Activated CD4-positive, alpha-beta T cell treated with anti-CD3 and anti-CD28 coated beads, Interleukin-2, amount 10 ng/mL, durations not matched to agents 7 days and 5 days (primary cell): ENCODE results near the gene SLC37A1. TPM values are rescaled to one million over a fixed set of nuclear protein-coding genes. Genes with fewer than 3 reads are reported as not detected.

ENCODE experiments used
- CTCF ChIA-PET: fragments of 350-600 bp; sonication (Branson Sonifier 250); formaldehyde crosslinking; loops from one replicate; lab custom pipeline; 2021; ENCODE audit warnings: antibody characterized with exemption; lab: Charles Lee
- POLR2A ChIA-PET: fragments of 350-600 bp; sonication (Branson Sonifier 250); formaldehyde crosslinking; loops from one replicate; lab custom pipeline; 2021; ENCODE audit warnings: antibody characterized with exemption; lab: Charles Lee
- DNase-seq: peaks from one replicate; pipeline ENCODE4 v3.0.0-alpha.2; 2020
- H3K27ac Mint-ChIP-seq: one replicate; pipeline ENCODE4 v1.8.0; 2021; ENCODE audit warnings: mild to moderate bottlenecking, moderate library complexity, mixed read lengths
- H3K27me3 Mint-ChIP-seq: one replicate; pipeline ENCODE4 v1.8.0; 2021; ENCODE audit warnings: mixed read lengths
- H3K36me3 Mint-ChIP-seq: one replicate; pipeline ENCODE4 v1.8.0; 2021; ENCODE audit warnings: low read depth, mixed read lengths
- H3K4me1 Mint-ChIP-seq: one replicate; pipeline ENCODE4 v1.8.0; 2021; ENCODE audit warnings: mixed read lengths
- H3K4me3 Mint-ChIP-seq: one replicate; pipeline ENCODE4 v1.8.0; 2021; ENCODE audit warnings: mild to moderate bottlenecking, moderate library complexity, mixed read lengths
- H3K9me3 Mint-ChIP-seq: one replicate; pipeline ENCODE4 v1.8.0; 2021; ENCODE audit warnings: mixed read lengths
- total RNA-seq, 2 experiments: library from RNA; stranded (reverse); gene quantifications; one replicate each; pipeline ENCODE4 v1.2.3, GENCODE V29; 2021

The SLC37A1 gene
- total RNA-seq, 2 experiments from 2014 or later: 19.2 to 20.2 TPM

- H3K9me3 Mint-ChIP-seq: no peaks in the 10 kb centered on the region
- peaks cover 20% of the 10 kb centered on the region for H3K4me1 Mint-ChIP-seq
- no peak overlapping the region for H3K4me3 Mint-ChIP-seq
- POLR2A ChIA-PET: no interaction called here
- no peak for DNase-seq
- peaks cover 10% of the 10 kb centered on the region for H3K36me3 Mint-ChIP-seq
- H3K27me3 Mint-ChIP-seq: no peaks in the 10 kb centered on the region
- CTCF ChIA-PET: interaction anchor here (1.1 to 1.3 kb wide), 3 partner anchors 13 to 41 kb away, joined by 3 read pairs; partner anchors contain the start of gene RSPH1
- H3K27ac Mint-ChIP-seq: no peak overlapping the region
These were observed 22.9 kb downstream of the SLC37A1 start for GRCh38 chr21:42536601-42537000.

- H3K9me3 Mint-ChIP-seq: no peaks in the 10 kb centered on the region
- POLR2A ChIA-PET: no interaction called here
- no peak overlapping the region for H3K27ac Mint-ChIP-seq
- H3K4me1 Mint-ChIP-seq: peaks cover 20% of the 10 kb centered on the region
- H3K4me3 Mint-ChIP-seq: no peak overlapping the region
- peak; percentile 36 for DNase-seq
- CTCF ChIA-PET: interaction anchor here (1.1 to 1.3 kb wide), 2 partner anchors 14 to 32 kb away, joined by 3 read pairs; no protein-coding TSS in a partner anchor
- H3K27me3 Mint-ChIP-seq: no peaks in the 10 kb centered on the region
- H3K36me3 Mint-ChIP-seq: peaks cover 11% of the 10 kb centered on the region
These were observed 23.6 kb downstream of the SLC37A1 start for GRCh38 chr21:42537106-42537742.

- Mint-ChIP-seq H3K36me3 (peaks cover 11% of the 10 kb centered on the region), H3K4me3 (no peak overlapping the region), H3K4me1 (peaks cover 13% of the 10 kb centered on the region), H3K9me3 (no peaks in the 10 kb centered on the region), H3K27ac (no peak overlapping the region), H3K27me3 (no peaks in the 10 kb centered on the region)
- POLR2A ChIA-PET: no interaction called here
- CTCF ChIA-PET: interaction anchor here (0.8 to 2.3 kb wide), 2 partner anchors 18 to 55 kb away, joined by 3 to 6 read pairs; no protein-coding TSS in a partner anchor
- DNase-seq: no peak
These were observed 25.0 kb downstream of the SLC37A1 start for GRCh38 chr21:42538479-42539275.

GRCh38 chr21:42539342-42539741 lies 25.7 kb downstream of the SLC37A1 start:
- peaks cover 7% of the 10 kb centered on the region for H3K4me1 Mint-ChIP-seq
- H3K9me3 Mint-ChIP-seq: no peaks in the 10 kb centered on the region
- ChIA-PET POLR2A (no interaction called here), CTCF (interaction anchor here (2.3 kb wide), 1 partner anchor 18 kb away, joined by 6 read pairs; no protein-coding TSS in a partner anchor)
- peaks cover 12% of the 10 kb centered on the region for H3K36me3 Mint-ChIP-seq
- no peak overlapping the region for H3K4me3 Mint-ChIP-seq
- no peak for DNase-seq
- H3K27ac Mint-ChIP-seq: no peak overlapping the region
- H3K27me3 Mint-ChIP-seq: no peaks in the 10 kb centered on the region

- CTCF ChIA-PET: interaction anchor here (2.3 kb wide), 1 partner anchor 17 kb away, joined by 6 read pairs; no protein-coding TSS in a partner anchor
- POLR2A ChIA-PET: no interaction called here
- Mint-ChIP-seq H3K27me3 (no peaks in the 10 kb centered on the region), H3K4me3 (no peak overlapping the region), H3K9me3 (no peaks in the 10 kb centered on the region), H3K36me3 (peaks cover 9% of the 10 kb centered on the region), H3K27ac (peak overlapping the region; percentile 43), H3K4me1 (peaks cover 4% of the 10 kb centered on the region)
- no peak for DNase-seq
These were observed 26.3 kb downstream of the SLC37A1 start for GRCh38 chr21:42539931-42540343.

- peaks cover 7% of the 10 kb centered on the region for H3K36me3 Mint-ChIP-seq
- H3K27me3 Mint-ChIP-seq: no peaks in the 10 kb centered on the region
- POLR2A ChIA-PET: no interaction called here
- peaks cover 8% of the 10 kb centered on the region for H3K4me1 Mint-ChIP-seq
- H3K4me3 Mint-ChIP-seq: no peak overlapping the region
- CTCF ChIA-PET: interaction anchor here (2.3 kb wide), 1 partner anchor 17 kb away, joined by 6 read pairs; no protein-coding TSS in a partner anchor
- no peaks in the 10 kb centered on the region for H3K9me3 Mint-ChIP-seq
- H3K27ac Mint-ChIP-seq: no peak overlapping the region
- DNase-seq: no peak
These were observed 26.7 kb downstream of the SLC37A1 start for GRCh38 chr21:42540396-42540795.

- ChIA-PET CTCF (no interaction called here), POLR2A (no interaction called here)
- H3K4me3 Mint-ChIP-seq: no peak overlapping the region
- DNase-seq: no peak
- no peaks in the 10 kb centered on the region for H3K27me3 Mint-ChIP-seq
- peaks cover 5% of the 10 kb centered on the region for H3K36me3 Mint-ChIP-seq
- H3K27ac Mint-ChIP-seq: no peak overlapping the region
- H3K9me3 Mint-ChIP-seq: no peaks in the 10 kb centered on the region
- peaks cover 8% of the 10 kb centered on the region for H3K4me1 Mint-ChIP-seq
These were observed 27.5 kb downstream of the SLC37A1 start for GRCh38 chr21:42541174-42541573.

GRCh38 chr21:42541618-42542017 lies 28.0 kb downstream of the SLC37A1 start:
- Mint-ChIP-seq H3K4me1 (peaks cover 8% of the 10 kb centered on the region), H3K9me3 (no peaks in the 10 kb centered on the region), H3K27me3 (no peaks in the 10 kb centered on the region), H3K27ac (no peak overlapping the region), H3K4me3 (no peak overlapping the region), H3K36me3 (peaks cover 5% of the 10 kb centered on the region)
- POLR2A ChIA-PET: no interaction called here
- CTCF ChIA-PET: no interaction called here
- no peak for DNase-seq

GRCh38 chr21:42542196-42542595 lies 28.5 kb downstream of the SLC37A1 start:
- no peak overlapping the region for H3K27ac Mint-ChIP-seq
- peaks cover 5% of the 10 kb centered on the region for H3K36me3 Mint-ChIP-seq
- no peak for DNase-seq
- peaks cover 8% of the 10 kb centered on the region for H3K4me1 Mint-ChIP-seq
- ChIA-PET CTCF (interaction anchor here (1.8 kb wide), 1 partner anchor 13 kb away, joined by 5 read pairs; no protein-coding TSS in a partner anchor), POLR2A (no interaction called here)
- H3K27me3 Mint-ChIP-seq: no peaks in the 10 kb centered on the region
- H3K4me3 Mint-ChIP-seq: no peak overlapping the region
- no peaks in the 10 kb centered on the region for H3K9me3 Mint-ChIP-seq

GRCh38 chr21:42542596-42542995 lies 28.9 kb downstream of the SLC37A1 start:
- Mint-ChIP-seq H3K4me3 (no peak overlapping the region), H3K4me1 (peaks cover 8% of the 10 kb centered on the region), H3K27me3 (no peaks in the 10 kb centered on the region), H3K36me3 (peaks cover 5% of the 10 kb centered on the region), H3K27ac (no peak overlapping the region), H3K9me3 (no peaks in the 10 kb centered on the region)
- DNase-seq: no peak
- ChIA-PET POLR2A (no interaction called here), CTCF (interaction anchor here (1.8 kb wide), 1 partner anchor 13 kb away, joined by 5 read pairs; no protein-coding TSS in a partner anchor)

GRCh38 chr21:42543106-42543847 lies 29.6 kb downstream of the SLC37A1 start:
- no peak overlapping the region for H3K4me3 Mint-ChIP-seq
- H3K27ac Mint-ChIP-seq: no peak overlapping the region

GRCh38 chr21:42544544-42544943 lies 30.9 kb downstream of the SLC37A1 start:
- CTCF ChIA-PET: interaction anchor here (0.7 kb wide), 1 partner anchor 9 kb away, joined by 3 read pairs; no protein-coding TSS in a partner anchor
- H3K27ac Mint-ChIP-seq: peak overlapping the region; percentile 60
- H3K4me1 Mint-ChIP-seq: peaks cover 10% of the 10 kb centered on the region
- H3K27me3 Mint-ChIP-seq: no peaks in the 10 kb centered on the region
- no peaks in the 10 kb centered on the region for H3K9me3 Mint-ChIP-seq
- POLR2A ChIA-PET: no interaction called here
- H3K4me3 Mint-ChIP-seq: no peak overlapping the region
- no peak for DNase-seq
- H3K36me3 Mint-ChIP-seq: peaks cover 15% of the 10 kb centered on the region

More at GRCh38 chr21:42543106-42543847, 29.6 kb downstream of the SLC37A1 start:
- POLR2A ChIA-PET: interaction anchor here (0.6 kb wide), 1 partner anchor 315 kb away, joined by 6 read pairs; no protein-coding TSS in a partner anchor
- DNase-seq: no peak
- Mint-ChIP-seq H3K27me3 (no peaks in the 10 kb centered on the region), H3K9me3 (no peaks in the 10 kb centered on the region), H3K36me3 (peaks cover 8% of the 10 kb centered on the region), H3K4me1 (peaks cover 8% of the 10 kb centered on the region)
- CTCF ChIA-PET: interaction anchor here (1.8 kb wide), 1 partner anchor 14 kb away, joined by 5 read pairs; no protein-coding TSS in a partner anchor
